Activated CD8-positive, alpha-beta memory T cell treated with anti-CD3 and anti-CD28 coated beads, Interleukin-2, amount 50 U/mL, for 24 hours (primary cell): ENCODE results near the gene USP6NL.
"Not testable (repeated sequence)": the region's sequence is repeated elsewhere in the genome, so short reads cannot be mapped to it uniquely, and the experiment has no call there.

Source experiments
- DNase-seq: peaks from one replicate; pipeline ENCODE4 v3.0.0-alpha.2; 2020; ENCODE audit errors: extremely low read depth

The USP6NL gene

DNA sequence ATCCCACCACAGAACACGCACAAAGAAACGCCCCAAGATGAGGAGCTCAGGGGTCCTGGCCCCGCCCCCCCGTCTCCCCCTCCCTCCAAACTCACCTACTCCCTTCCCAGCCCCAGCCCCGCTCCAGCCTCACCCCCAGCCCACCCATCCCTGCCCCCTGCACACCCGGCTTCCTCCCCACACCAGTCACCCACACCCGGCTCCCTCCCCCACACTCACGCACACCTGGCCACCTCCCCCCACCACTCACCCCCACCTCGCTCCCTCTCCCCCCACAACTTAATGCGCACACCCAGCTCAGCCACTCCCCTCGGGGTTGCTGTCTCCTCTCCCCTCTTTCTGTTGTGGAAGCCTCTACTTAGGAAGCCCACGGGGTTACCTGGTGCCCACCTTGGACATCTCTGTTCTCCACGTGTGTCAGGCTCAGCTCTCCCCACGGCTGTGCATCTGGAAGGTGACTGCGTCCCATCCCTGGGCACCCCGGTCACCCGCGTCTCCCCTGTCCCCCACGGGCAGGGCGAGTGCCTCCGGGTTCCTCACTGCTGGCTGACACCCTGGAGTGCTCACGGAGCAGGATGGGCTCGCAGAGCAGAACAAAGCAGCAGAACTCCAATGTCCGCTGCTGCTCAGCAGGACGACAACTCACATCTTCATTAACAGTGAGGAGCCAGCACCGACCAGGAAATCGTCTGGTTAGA lies 166.8 kb downstream of the USP6NL start:
- DNase-seq, result no peak

GRCh38 chr10:11444155-11444530 lies 167.3 kb downstream of the USP6NL start:
- no peak for DNase-seq

- DNase-seq, result no peak
These were observed 167.8 kb downstream of the USP6NL start for GRCh38 chr10:11443468-11444154.

DNA sequence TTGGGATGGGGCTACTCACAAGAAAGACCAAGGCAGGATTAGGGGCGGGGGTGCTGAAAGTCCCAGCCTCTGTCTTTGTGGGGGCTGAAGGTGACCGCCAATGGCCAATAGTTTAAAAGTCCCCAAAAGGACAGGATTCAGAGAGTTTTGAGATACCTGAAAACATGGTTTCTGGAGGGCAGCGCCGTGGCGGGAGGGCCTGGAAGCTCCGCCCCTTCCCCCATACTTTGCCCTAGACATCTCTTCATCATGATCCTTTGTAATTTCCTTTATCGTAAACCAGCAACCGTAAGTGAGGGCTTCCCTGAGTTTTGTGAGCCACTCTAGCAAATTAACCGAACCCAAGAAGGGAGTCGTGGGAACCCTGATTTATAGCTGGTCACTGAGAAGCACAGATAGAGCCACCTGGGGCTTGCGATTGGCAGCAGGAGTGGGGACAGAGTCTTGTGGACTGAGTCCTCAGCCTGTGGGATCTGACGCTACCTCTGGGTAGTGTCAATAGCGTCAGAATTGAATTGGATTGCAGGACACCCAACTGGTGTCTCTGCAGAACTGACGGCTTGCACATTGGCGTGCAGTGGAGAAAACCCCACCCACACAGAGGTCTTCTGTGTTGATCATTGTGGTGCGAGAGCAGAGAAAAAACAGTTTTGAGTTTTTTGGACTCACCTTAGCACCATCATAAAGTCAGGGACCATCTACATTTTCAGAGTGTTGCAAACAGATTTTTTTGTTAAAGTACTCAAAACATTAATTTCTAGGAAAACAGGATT lies 169.3 kb downstream of the USP6NL start:
- DNase-seq, result no peak

DNA sequence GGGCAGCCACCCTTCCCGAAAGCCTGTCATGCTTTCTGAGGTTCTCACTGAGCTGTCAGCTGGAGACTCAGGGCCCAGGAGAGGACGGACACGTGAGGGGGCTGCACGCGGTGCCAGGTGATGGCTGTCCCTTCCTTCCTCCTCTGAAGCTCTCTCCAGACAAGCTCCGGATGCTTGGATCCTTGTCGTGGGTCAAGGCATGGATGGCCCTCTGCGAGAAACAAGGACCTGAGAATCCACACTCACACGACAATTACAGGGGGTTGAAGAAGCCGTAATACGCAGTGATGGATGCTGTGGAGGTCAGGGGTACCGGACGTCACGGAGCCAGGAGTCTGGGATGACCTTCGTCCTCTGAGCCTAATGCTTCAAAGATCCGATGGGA lies 170.3 kb downstream of the USP6NL start:
- no peak for DNase-seq

- DNase-seq, result no peak
These were observed 170.9 kb downstream of the USP6NL start for GRCh38 chr10:11440250-11441150.

DNA sequence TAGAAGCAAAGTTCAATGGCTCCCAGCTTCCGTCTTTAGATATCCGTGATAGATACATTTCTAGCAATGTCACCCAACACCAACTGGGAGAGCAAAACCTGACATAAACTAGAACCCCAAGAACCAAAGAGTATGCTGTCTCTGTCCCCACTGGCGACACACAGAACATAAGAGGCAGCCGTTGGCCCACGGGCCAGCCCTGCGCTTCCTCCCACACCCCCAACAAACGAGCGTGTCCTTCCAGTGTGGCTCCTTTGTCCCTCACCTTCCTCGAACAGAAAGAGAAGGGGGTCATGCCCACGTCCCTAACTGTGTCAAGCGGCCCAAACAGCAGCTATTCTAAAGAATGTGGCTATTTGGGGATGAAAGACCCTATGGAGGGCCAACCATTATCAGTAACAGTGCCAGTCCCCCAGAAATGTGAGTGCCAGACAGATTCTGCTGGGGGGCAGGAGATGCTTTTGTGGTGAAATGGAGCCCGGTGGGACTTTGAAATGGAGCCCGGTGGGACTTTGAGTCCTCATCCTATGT lies 171.9 kb downstream of the USP6NL start:
- DNase-seq, result no peak

- DNase-seq, result no peak
These were observed 173.9 kb downstream of the USP6NL start for GRCh38 chr10:11437391-11438142.

DNA sequence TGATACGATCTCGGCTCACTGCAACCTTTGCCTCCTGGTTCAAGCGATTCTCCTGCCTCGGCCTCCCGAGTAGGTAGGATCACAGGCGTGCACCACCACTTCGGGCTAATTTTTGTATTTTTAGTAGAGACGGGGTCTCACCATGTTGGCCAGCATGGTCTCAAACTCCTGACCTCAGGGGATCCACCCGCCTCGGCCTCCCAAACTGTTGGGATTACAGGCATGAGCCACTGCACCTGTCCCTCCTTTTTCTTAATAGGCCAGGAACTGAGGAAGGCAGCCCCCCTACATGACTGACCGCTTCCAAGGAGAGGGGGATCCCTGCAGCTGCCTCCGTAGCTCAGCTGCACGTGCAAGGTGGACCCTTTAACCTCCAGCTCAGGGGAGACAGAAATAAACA lies 175.0 kb downstream of the USP6NL start:
- DNase-seq, result not testable (repeated sequence)

DNA sequence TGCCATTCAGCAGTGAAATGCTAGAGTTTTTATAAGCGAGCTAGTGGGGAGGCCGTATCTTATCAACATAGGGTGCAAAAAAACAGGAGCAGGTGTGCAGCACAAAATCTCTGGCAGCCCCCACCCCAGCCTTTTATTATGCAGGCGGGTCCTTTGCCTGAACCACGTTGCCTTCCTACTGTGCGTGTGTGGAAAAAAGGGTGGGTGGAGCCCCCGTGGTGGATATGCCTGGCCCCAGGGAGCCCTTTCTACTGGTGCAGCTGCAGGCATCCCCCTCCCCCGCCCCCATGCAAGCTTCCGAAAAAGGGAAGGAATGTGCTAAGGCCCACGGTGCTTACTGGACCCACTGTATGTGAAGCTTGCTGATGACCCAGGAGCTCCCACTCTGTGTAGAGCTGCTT lies 175.9 kb downstream of the USP6NL start:
- no peak for DNase-seq

DNA sequence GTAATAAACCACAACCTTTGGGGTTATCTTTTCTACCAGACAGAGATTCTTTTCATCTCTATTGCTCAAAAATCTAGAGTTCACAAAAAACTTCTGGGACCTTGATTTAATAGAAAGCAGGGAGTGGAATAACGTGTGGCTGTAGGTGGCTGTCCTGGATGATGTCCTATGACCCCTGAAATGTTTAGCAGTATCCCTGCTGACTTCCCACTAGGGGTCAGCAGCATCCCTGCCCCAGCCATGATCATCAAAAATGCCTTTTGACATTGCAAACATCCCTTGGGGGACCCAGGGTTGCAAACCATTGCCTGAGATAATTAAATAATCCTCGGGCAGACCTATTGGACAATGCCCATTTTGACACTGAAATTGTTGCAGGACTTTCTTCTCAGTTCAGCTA lies 177.1 kb downstream of the USP6NL start:
- DNase-seq, result no peak

- no peak for DNase-seq
These were observed 177.8 kb downstream of the USP6NL start for GRCh38 chr10:11433657-11434056.

DNA sequence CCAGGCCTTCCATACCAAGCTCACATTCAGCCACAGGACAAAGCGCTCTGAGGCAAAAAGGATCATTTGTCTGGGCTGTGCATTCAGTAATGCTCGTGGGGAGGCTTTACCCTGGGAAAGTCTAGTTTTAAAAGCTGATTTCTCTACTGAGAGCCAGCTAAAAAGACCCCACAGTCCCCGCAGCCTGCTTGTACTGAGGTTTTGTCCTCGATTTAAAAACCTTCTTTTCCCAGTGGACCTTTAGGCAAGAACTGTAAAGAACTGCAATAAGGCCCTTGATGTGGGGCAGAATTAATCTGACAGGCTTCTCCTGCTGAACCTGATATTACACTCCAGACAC lies 180.3 kb downstream of the USP6NL start:
- DNase-seq, result no peak

DNA sequence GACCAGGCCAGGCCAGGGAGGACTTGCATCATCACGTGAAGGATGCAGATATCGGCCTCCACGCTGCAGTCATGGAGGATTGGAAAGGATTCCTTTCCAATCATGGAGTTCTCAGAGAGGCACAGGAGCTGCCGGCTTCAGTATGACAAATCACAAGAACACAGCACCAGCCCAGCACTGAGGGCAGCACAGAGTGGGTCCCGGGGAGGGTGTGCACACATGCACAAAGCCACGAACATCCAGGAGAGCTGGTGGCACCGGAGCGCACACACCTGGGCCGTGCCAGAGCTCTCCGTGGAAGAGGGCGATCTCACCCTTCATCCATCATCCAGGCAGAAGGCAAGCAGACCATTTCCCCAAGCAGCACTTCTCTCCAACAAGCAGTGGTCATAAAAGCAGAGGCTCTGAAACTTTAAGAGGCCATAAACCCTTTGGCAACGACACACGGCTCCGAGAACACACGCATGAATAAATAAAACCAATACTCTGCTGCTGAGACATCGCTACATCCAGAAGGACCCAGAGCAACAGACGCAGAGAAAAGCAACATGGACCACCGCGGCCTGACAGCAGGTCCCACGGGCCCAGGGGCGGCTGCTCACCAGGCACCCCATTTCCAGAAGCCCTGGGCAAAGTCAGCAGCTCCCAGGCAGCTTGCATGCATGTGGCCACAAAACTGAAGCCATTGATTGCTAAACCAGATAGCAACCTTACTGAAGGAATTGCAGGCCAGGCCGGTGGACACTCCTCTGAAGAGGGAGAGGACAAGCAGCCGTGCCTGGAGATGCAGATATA lies 180.8 kb downstream of the USP6NL start:
- DNase-seq, result no peak

GRCh38 chr10:11429439-11430052 lies 181.9 kb downstream of the USP6NL start:
- DNase-seq, result no peak

GRCh38 chr10:11425676-11426075 lies 185.8 kb downstream of the USP6NL start:
- DNase-seq, result no peak

DNA sequence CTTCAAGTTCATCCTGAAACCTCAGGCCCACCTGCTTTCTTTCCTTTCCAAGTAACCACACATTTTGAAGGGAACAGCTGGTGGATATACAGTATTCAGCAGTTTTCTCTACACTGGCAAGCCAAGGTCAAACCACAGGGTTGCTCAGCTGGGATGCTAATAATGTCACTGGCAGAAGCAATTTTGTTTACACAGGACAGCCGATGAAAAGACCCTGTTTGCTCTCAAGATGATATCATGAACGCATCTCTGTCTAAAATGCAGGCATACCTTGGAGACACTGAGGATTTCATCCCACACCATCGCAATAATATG lies 186.2 kb downstream of the USP6NL start:
- DNase-seq, result no peak

DNA sequence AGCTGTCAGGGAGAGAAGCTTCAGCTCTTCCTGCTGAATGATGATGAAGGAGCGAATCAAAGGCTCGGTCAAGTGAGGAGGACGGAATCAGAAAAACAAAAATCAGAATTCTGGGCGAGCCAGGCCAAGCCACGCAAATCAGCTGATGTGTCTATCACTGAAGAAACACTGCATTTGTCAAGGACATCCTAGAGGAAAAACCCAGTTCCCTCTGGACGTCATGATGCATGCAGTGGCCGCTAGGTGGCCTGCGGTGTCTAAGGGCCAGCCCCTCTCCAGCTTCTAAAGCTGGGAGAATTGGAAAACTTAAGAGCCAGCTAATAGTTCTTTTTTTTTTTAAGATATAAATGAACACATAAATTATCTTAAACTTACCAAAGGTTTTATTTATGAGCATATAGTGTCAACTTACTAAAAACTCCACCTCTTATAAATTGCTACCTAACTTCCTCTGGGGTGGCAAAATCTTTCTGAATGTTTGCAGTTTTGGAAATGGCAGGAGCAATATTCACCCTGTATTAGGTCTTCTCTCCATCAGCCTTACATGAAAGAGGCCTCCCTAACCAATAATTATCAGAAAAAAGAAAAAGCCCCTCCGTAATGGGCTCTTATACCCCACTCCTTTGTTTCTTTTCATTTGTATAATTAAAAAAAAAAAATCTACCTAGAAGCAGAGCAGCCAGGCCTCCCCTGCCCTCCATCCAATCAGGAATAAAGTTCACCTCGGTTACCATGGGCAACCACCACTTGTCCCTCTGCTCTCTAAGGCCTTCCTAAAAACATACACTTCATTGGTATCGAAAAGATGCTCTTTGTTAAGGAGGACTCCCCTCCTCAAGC lies 186.8 kb downstream of the USP6NL start:
- DNase-seq, result no peak

DNA sequence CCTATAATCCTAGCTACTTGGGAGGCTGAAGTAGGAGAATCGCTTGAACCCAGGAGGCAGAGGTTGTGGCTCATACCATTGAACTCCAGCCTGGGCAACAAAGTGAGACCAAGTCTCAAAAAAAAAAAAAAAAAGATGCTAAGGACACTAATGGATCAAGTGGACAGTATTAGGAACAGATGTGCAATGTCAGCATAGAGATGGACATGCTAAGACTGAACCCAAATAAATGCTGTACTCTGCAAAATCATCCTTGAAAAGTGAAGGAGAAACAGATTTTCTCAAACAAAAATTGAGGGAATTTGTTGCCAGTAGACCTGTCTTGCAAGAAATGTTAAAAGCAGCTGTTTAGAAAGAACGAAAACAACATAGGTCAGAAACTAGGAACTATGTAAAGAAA lies 194.5 kb downstream of the USP6NL start:
- DNase-seq, result no peak
